Mesothelial cell of epicardium (in vitro differentiated cells): ENCODE data around the gene PTGIS. TPM values are rescaled to one million over a fixed set of nuclear protein-coding genes. Genes with fewer than 3 reads are reported as not detected.
"Not testable (repeated sequence)": the region's sequence is repeated elsewhere in the genome, so short reads cannot be mapped to it uniquely, and the experiment has no call there.

Source experiments
- DNase-seq, 2 experiments: peaks; one replicate each; pipeline ENCODE4 v3.0.0; 2021; ENCODE audit warnings: low spot score in 2 of 2; ENCODE audit not compliant: unreplicated experiment in 2 of 2
- H3K27ac Mint-ChIP-seq: 2 replicates; pipeline ENCODE4 v1.8.0; 2021; ENCODE audit warnings: mixed read lengths
- H3K27me3 Mint-ChIP-seq: 2 replicates; pipeline ENCODE4 v1.8.0; 2021; ENCODE audit warnings: low read depth, mixed read lengths
- H3K36me3 Mint-ChIP-seq: 2 replicates; pipeline ENCODE4 v1.8.0; 2021; ENCODE audit warnings: mixed read lengths
- H3K4me1 Mint-ChIP-seq: 2 replicates; pipeline ENCODE4 v1.8.0; 2021; ENCODE audit warnings: mixed read lengths
- H3K4me3 Mint-ChIP-seq: 2 replicates; pipeline ENCODE4 v1.8.0; 2021; ENCODE audit warnings: mild to moderate bottlenecking, moderate library complexity, mixed read lengths
- H3K9me3 Mint-ChIP-seq: 2 replicates; pipeline ENCODE4 v1.8.0; 2021; ENCODE audit warnings: mixed read lengths
- CTCF ChIP-seq: fragments of 200-600 bp; sonication (generic); IDR thresholded peaks from one replicate; pipeline ENCODE4 v1.5.0; 2021; ENCODE audit warnings: antibody characterized with exemption; ENCODE audit not compliant: unreplicated experiment
- total RNA-seq: library from RNA; stranded (reverse); gene quantifications from 3 replicates; pipeline ENCODE4 v1.2.1, GENCODE V29; 2021

The PTGIS gene
- total RNA-seq, 1 donor from 2014 or later, result 113 TPM

- peaks cover 6% of the 10 kb centered on the region for H3K4me1 Mint-ChIP-seq
- no peaks in the 10 kb centered on the region for H3K9me3 Mint-ChIP-seq
Observed at GRCh38 chr20:49612127-49612738, 44.3 kb upstream of the PTGIS start.

GRCh38 chr20:49611539-49612126 is 43.7 kb upstream of the PTGIS start:
- H3K4me1 Mint-ChIP-seq, H3K27me3 Mint-ChIP-seq, DNase-seq, H3K27ac Mint-ChIP-seq, H3K9me3 Mint-ChIP-seq, H3K4me3 Mint-ChIP-seq, H3K36me3 Mint-ChIP-seq: not testable (repeated sequence)

More at GRCh38 chr20:49612127-49612738, 44.3 kb upstream of the PTGIS start:
- H3K36me3 Mint-ChIP-seq, result no peaks in the 10 kb centered on the region
- no peak for TF ChIP-seq CTCF
- peaks cover 10% of the 10 kb centered on the region for H3K27me3 Mint-ChIP-seq
- DNase-seq, result no peak
- H3K27ac Mint-ChIP-seq, result no peak overlapping the region
- H3K4me3 Mint-ChIP-seq, result no peak overlapping the region

GRCh38 chr20:49610691-49611538 is 43.0 kb upstream of the PTGIS start:
- Mint-ChIP-seq H3K27me3 (peaks cover 10% of the 10 kb centered on the region), H3K4me1 (peaks cover 6% of the 10 kb centered on the region), H3K9me3 (no peaks in the 10 kb centered on the region), H3K4me3 (peak overlapping the region; percentile 57), H3K27ac (no peak overlapping the region), H3K36me3 (no peaks in the 10 kb centered on the region)
- peak; percentile 97 for TF ChIP-seq CTCF
- DNase-seq, result peak; percentile 54 to 89

GRCh38 chr20:49608752-49609670 is 41.1 kb upstream of the PTGIS start:
- Mint-ChIP-seq H3K27me3 (peaks cover 10% of the 10 kb centered on the region), H3K27ac (no peak overlapping the region), H3K9me3 (no peaks in the 10 kb centered on the region), H3K36me3 (no peaks in the 10 kb centered on the region), H3K4me1 (peaks cover 6% of the 10 kb centered on the region), H3K4me3 (no peak overlapping the region)
- peak; percentile 96 for TF ChIP-seq CTCF
- peak; percentile 61 to 84 for DNase-seq

GRCh38 chr20:49607568-49607967 is 39.6 kb upstream of the PTGIS start:
- Mint-ChIP-seq H3K27ac (no peak overlapping the region), H3K4me3 (no peak overlapping the region), H3K4me1 (peaks cover 6% of the 10 kb centered on the region), H3K36me3 (no peaks in the 10 kb centered on the region), H3K27me3 (peaks cover 10% of the 10 kb centered on the region), H3K9me3 (no peaks in the 10 kb centered on the region)
- no peak for TF ChIP-seq CTCF
- DNase-seq, result no peak
